ENCODE measurements around the gene CARMIL3. TPM values are rescaled to one million over a fixed set of nuclear protein-coding genes. Genes with fewer than 3 reads are reported as not detected.
"Not testable (repeated sequence)": the region's sequence is repeated elsewhere in the genome, so short reads cannot be mapped to it uniquely, and the experiment has no call there.

Gene CARMIL3
- polyA plus RNA-seq, 1 donor, result 0.10 TPM

DNA sequence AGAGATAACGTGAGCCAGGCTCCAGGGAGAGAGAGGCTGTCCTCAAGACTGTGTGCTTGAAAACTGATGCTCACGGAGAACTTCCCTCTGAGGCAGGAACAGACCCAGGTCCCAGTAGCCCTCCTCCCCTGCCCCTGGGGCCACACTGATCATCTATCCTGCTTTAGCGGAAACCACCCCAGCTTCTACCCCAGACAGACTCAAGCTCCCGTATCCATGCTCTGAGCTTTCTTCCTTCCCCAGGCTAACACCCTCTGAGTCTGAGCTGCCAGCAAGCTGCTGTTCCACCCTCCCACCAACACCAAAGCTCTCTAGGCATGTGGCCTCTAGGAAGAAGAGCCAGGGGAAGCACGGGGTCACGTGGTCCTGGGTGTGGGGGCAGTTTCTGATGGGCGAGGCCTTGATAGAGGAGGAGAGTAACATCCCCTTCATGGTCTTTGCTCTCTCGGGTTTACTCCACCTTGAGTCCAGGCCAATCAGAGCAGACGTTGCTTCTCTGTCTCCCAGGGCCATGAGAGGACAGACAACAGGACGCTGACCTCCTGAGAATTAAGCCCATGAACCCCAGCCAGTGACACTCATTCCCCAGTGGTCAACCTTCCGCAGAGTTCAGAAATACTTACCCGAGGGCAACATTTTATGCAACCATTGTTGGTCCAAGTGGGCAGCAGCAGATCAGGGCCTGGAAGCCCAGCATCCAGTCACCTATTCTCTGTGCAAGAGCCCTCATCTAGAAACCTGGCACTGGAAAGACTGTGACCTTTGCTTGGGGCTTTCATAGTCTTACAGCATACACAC lies 43.7 kb downstream of the CARMIL3 start:
- DNase-seq, result no peak

GRCh38 chr14:24096545-24097181 lies 44.9 kb downstream of the CARMIL3 start:
- DNase-seq, result no peak

- no peak for DNase-seq
These were observed 46.6 kb downstream of the CARMIL3 start for GRCh38 chr14:24098229-24098926.

DNA sequence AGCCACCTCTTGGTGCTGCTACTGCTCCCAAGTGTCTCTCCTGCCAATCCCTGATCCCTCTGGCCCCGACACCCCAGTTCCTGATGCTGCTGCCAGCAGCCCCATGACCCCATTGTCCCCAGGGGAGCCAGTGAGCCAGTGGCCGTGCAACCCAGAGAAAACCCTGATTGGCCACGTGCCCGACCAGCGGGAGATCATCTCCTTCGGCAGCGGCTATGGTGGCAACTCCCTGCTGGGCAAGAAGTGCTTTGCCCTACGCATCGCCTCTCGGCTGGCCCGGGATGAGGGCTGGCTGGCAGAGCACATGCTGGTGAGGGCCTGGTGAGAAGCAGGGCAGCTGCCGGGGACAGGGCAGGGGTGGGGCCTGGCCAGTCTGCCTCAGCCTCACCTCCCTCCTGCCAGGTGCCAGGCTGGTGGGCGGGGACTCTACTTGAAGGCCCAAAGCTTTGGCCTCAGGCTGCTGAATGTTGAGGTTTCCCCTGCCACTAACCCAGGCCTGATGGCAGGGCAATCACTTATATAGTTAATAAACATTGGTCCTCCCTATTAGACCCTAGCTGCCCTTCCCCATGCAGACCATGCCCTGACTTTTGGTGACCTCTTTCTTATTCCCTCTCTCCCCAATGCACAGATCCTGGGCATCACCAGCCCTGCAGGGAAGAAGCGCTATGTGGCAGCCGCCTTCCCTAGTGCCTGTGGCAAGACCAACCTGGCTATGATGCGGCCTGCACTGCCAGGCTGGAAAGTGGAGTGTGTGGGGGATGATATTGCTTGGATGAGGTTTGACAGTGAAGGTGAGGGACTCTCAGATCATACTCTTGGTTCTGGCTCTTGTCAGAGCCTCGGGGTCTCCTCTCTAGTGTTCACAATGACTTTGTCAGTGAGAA lies 47.4 kb downstream of the CARMIL3 start:
- no peak for DNase-seq

DNA sequence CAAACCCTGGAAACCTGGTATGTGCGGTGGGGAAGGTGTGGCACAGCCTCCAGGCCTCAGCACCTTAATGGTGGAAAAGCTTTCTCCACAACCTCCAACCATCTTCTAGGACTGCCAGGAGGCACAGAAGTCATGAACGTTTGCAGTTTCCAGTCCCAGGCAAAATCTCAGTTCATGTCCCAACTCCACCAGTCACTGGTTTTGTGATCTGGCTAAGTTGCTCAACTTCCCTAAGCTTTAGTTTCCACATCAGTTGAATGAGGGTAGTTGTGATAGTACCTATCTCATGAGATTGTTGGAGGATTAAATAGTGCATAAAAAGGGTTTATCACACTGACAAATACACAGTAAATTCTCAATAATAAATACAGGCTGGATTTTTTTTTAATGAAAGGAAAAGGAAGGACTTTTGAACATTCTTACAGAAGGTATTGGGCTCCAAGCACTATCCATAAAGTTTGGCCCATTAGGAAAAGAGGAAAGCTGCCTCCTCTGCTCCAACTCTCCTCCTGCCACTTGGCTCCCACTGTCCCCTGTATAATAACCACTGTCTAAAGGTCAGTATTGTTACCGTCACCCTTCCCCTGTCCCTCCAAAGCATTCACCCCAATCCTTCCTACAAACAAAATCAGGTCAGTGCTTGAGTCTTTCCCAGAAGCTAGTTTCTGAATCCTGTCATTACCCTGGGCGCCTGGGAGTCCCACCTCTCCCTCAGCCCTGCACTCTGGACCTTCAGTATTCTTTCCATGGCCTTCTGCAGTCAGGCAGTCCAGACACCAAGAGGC lies 48.6 kb downstream of the CARMIL3 start:
- no peak for DNase-seq

DNA sequence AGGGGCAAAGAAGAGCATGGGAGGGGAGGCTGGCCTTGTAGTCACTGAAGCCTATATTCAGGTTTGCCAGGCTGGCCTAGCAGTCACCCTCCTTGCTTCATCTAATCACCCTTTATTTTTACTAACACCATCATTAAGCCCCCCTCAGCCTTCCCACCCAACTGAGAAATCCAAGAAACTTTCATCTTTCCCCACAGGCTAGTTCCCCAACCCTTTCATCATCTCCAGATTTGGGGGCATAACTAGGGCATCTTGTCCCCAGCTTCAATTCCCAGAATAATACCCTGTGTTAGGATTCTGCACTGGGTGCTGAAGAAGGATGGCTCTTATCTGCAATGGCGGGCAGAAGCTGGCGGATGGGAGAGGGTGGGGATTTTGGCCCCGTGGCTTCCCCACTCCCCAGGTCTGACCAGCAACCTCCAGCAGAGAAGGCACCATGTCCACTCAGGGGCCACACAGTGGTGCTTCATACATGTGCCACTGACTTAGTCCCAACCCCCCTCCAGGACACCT lies 49.2 kb downstream of the CARMIL3 start:
- DNase-seq, result no peak

- no peak for DNase-seq
These were observed 50.7 kb downstream of the CARMIL3 start for GRCh38 chr14:24102357-24103048.

DNA sequence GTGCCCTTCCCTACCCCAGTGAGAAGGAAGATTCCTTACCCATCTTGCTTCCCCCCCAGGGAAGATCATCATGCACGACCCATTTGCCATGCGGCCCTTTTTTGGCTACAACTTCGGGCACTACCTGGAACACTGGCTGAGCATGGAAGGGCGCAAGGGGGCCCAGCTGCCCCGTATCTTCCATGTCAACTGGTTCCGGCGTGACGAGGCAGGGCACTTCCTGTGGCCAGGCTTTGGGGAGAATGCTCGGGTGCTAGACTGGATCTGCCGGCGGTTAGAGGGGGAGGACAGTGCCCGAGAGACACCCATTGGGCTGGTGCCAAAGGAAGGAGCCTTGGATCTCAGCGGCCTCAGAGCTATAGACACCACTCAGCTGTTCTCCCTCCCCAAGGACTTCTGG lies 51.6 kb downstream of the CARMIL3 start:
- no peak for DNase-seq

DNA sequence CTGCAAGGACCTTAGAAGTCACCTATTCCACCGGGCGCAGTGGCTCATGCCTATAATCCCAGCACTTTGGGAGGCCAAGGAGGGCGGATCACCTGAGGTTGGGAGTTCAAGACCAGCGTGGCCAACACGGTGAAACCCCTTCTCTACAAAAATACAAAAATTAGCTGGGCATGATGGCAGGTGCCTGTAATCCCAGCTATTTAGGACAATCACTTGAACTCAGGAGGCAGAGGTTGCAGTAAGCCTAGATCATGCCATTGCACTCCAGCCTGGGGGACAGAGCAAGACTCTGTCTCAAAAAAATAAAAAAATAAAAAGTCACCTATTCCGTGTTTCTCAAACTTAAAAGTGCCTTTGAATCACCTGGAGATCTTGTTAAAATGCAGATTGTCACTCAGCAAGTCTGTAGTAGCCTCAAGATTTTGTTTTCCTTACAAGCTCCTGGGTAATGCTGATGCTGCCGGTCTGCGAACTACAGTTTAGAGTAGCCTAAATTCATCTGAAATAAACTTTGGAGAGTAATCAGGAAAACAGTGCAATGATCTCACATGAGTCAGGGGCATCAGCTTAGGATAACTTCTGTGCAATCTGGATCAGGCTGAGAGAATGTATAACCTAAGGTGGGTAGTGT lies 53.9 kb downstream of the CARMIL3 start:
- DNase-seq, result not testable (repeated sequence)

- no peak for DNase-seq
These were observed 55.0 kb downstream of the CARMIL3 start for GRCh38 chr14:24106672-24107271.

- DNase-seq, result no peak
These were observed 56.6 kb downstream of the CARMIL3 start for GRCh38 chr14:24108336-24108874.

- no peak for DNase-seq
These were observed 58.3 kb downstream of the CARMIL3 start for GRCh38 chr14:24110060-24110459.

DNA sequence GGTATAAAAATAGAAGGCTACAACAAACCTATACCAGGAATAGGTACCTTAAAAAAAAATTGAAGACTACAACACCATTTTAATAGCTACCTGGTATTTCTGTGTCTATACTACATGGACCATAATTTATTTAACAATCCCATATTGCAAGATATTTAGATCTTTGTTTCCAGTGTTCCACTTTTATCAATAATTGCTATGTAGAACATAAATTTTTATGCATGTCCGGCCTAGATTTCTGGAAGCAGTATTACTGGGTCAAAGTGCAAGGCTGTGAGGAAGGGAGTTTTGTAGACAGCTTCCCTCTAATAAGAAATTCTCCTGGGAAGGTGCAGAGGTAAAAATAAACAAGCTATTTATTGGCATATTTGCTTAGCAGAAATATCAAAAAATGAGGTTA lies 58.7 kb downstream of the CARMIL3 start:
- DNase-seq, result no peak

- no peak for DNase-seq
These were observed 61.6 kb downstream of the CARMIL3 start for GRCh38 chr14:24113379-24113800.

DNA sequence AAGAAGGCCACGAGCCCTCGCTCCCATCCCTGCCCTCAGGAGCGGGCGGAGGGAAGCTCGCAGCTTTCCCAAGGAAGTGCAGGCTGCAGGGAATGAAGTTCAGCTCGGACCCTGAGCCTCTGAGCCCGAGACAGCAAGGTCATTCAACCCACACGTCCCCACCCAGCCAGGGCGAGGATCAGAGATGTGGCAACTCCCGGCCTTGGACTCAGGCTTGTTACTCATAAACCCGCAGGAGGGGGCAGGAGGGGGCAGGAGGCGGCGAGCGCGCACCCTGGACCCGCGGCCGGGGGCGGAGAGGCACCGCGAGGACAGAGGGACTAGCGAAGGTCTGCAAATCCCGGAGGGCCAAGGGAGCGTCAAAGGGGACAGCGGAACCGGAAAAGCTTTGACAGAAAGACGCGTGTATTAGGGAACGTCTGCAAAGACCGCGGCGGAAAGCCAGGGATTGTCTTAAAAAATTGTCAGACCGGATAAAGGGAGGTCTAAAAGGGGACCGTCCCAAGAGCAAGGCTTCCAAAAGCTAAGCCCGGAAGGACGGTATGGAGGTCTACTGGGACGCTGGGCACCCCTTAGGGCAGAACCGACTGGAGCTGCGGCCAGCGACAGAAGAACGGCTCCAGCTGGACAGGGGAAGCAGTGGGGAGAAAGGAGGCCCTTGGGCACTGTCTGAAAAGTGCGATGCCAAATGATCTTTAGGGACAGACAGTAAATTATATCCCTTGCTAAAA lies 62.2 kb downstream of the CARMIL3 start:
- DNase-seq, result peak; percentile 88

- peak; percentile 99 for DNase-seq
These were observed 63.0 kb downstream of the CARMIL3 start, which contains the start of the genes DCAF11 and NRL for GRCh38 chr14:24114532-24115421. DCAF11 (plus strand) TSS chr14:24114777; CDS start chr14:24115595, 818 bp downstream. NRL (minus strand) TSS chr14:24114949; CDS start chr14:24082848, 32,101 bp downstream.

DNA sequence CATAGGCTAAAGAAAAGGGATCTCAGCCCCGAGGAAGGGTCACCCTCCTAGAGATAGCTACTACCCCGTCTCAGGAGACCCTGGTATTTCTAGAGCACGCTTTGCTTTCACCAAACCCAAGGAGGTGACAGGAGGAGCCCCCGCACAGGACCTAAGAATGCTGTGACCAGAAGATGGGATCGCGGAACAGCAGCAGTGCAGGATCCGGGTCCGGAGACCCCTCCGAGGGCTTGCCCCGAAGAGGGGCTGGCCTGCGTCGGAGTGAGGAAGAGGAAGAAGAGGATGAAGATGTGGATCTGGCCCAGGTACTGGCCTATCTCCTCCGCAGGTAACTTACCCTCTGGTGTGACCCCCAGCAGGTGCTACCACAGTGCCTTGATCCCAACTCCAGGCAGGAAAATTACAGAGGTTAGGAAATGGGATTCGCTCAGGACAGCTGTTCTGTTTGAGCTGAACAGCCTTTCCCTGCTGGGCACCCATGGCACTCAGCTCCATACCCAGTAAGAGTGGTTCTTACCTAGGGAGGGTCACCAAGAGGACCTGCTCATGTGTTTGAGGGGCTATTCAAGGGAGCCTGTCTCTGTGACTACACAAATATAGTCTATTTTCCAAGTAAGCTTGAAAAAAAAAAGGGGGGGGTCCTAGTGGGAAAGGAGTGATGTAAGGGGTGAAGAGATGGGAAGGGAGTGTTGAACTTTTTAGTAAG lies 63.8 kb downstream of the CARMIL3 start:
- DNase-seq, result no peak
